Measurements from ENCODE around the gene MAN1B1. TPM values are rescaled to one million over a fixed set of nuclear protein-coding genes. Genes with fewer than 3 reads are reported as not detected.
A peak's percentile ranks its signal among the peaks of the same experiment; 100 is the strongest.

The MAN1B1 gene
- total RNA-seq, 2 experiments from 2014 or later = 18.7 to 18.9 TPM

DNA sequence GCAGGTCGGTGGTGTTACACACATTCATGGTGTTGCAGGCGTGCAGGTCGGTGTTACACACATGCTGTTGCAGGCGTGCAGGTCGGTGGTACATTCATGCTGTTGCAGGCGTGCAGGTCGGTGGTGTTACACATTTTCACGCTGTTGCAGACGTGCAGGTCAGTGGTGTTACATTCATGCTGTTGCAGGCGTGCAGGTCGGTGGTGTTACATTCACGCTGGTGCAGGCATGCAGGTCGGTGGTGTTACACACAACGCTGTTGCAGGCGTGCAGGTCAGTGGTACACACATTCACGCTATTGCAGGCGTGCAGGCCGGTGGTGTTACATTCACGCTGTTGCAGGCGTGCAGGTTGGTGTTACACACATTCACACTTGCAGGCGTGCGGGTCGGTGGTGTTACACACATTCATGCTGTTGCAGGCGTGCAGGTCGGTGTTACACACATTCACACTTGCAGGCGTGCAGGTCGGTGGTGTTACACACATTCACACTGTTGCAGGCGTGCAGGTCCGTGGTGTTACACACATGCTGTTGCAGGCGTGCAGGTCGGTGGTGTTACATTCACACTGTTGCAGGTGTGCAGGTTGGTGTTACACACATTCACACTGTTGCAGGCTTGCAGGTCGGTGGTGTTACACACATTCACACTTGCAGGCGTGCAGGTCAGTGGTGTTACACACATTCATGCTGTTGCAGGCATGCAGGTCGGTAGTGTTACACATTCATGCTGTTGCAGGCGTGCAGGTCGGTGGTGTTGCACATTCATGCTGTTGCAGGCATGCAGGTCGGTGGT is 16.6 kb downstream of the MAN1B1 start:
- H3K27ac Mint-ChIP-seq = no peak overlapping the region
- no peak for DNase-seq
- intact Hi-C loops (cut with micrococcal nuclease) = no loop called here
- CTCF ChIA-PET = interaction anchor here (0.6 to 1.6 kb wide), 2 partner anchors 8 to 790 kb away, joined by 3 to 8 read pairs; no protein-coding TSS in a partner anchor
- no peak overlapping the region for H3K4me3 Mint-ChIP-seq
- no peaks in the 10 kb centered on the region for H3K27me3 Mint-ChIP-seq (ENCODE audit: low read depth)
- no peaks in the 10 kb centered on the region for H3K4me1 Mint-ChIP-seq (ENCODE audit: low read depth)
- no peaks in the 10 kb centered on the region for H3K9me3 Mint-ChIP-seq
- peaks cover 6% of the 10 kb centered on the region for H3K36me3 Mint-ChIP-seq (ENCODE audit: low read depth)

DNA sequence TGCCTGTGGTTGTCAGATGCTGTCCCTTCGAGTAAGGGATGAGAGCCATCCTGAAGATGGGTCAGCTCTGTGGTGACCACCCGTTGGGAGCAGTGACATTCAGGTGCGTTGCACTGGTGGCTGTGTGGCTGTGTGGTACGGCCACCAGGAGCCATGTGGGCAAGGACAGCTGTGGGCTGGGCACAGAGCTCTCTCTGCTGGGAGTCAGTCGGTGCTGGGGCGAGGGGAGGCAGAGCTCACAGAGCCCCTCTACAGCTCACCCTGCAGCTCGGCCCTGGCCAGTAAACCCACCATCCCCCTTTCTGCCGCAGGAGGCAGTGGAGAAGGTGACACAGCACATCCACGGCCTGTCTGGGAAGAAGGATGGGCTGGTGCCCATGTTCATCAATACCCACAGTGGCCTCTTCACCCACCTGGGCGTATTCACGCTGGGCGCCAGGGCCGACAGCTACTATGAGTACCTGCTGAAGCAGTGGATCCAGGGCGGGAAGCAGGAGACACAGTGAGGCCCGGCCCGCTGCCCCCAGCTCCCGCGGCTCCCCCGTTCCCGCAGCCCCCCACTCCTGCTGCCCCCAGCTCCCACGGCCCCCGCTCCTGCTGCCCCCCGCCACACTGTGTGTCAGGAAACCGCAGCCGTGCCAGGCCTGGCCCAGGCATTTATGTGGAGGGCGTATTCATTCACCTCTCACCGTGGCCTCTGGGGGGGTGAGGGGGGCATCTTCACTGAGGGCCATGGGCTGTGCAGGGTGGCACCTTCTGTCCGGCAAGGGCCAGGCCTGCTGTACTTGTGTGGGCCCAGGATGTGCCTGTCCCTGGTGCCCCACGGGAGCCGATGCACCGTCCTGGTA is 19.3 kb downstream of the MAN1B1 start:
- Mint-ChIP-seq H3K4me3 (no peak overlapping the region), H3K9me3 (no peaks in the 10 kb centered on the region), H3K4me1 (ENCODE audit: low read depth) (no peaks in the 10 kb centered on the region), H3K27ac (no peak overlapping the region), H3K36me3 (ENCODE audit: low read depth) (peaks cover 3% of the 10 kb centered on the region), H3K27me3 (ENCODE audit: low read depth) (no peaks in the 10 kb centered on the region)
- intact Hi-C loops (cut with micrococcal nuclease) = no loop called here
- CTCF ChIA-PET = no interaction called here
- no peak for DNase-seq

DNA sequence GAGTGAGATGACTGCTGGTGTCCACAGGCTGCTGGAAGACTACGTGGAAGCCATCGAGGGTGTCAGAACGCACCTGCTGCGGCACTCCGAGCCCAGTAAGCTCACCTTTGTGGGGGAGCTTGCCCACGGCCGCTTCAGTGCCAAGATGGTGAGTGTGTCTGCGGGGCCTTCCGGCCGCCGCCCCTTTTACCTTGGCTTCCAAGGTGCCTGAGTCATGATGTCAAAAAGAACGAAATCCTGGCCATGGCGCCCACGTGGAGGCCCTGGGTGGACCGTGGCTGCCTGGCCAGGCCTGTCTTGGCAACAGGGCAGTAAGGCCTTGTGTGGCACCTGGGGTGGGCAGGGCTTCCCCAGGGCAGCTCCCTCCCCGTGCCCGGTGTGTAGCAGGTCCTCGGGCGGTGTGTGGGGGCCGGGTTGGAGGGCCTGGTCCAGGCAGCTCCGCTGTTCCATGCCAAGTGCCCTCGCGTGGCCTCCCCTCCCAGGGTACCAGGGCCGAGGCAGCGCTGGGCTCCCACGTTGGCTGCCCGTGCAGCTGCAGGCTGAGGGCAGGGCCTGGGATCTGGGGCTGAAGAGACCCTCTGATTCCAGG is 20.0 kb downstream of the MAN1B1 start:
- Mint-ChIP-seq H3K27me3 (ENCODE audit: low read depth) (no peaks in the 10 kb centered on the region), H3K9me3 (no peaks in the 10 kb centered on the region), H3K4me1 (ENCODE audit: low read depth) (no peaks in the 10 kb centered on the region), H3K4me3 (no peak overlapping the region), H3K36me3 (ENCODE audit: low read depth) (peaks cover 3% of the 10 kb centered on the region), H3K27ac (no peak overlapping the region)
- no peak for DNase-seq
- CTCF ChIA-PET = no interaction called here
- intact Hi-C loops (cut with micrococcal nuclease) = no loop called here

DNA sequence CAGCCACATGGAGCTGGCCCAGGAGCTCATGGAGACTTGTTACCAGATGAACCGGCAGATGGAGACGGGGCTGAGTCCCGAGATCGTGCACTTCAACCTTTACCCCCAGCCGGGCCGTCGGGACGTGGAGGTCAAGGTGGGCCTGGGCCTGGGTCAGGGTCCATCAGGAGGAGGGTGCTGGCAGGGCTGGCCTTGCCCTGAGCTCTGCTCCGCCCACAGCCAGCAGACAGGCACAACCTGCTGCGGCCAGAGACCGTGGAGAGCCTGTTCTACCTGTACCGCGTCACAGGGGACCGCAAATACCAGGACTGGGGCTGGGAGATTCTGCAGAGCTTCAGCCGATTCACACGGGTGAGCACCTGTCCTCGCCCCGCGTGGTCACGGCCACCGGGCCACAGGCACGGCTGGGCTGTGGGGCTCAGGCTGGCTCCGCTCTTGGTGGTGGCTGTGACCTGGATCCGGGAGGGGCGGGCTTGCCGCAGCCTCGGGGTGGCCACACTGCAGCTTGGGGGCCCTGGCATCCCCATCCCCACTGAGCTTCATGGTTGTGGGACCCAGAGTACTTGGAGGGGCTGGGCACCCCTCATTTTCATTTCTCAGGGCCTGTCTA is 20.6 kb downstream of the MAN1B1 start:
- H3K27me3 Mint-ChIP-seq (ENCODE audit: low read depth) = no peaks in the 10 kb centered on the region
- intact Hi-C loops (cut with micrococcal nuclease) = no loop called here
- peaks cover 3% of the 10 kb centered on the region for H3K36me3 Mint-ChIP-seq (ENCODE audit: low read depth)
- H3K9me3 Mint-ChIP-seq = no peaks in the 10 kb centered on the region
- CTCF ChIA-PET = no interaction called here
- no peak for DNase-seq
- no peak overlapping the region for H3K4me3 Mint-ChIP-seq
- H3K27ac Mint-ChIP-seq = no peak overlapping the region
- H3K4me1 Mint-ChIP-seq (ENCODE audit: low read depth) = no peaks in the 10 kb centered on the region

DNA sequence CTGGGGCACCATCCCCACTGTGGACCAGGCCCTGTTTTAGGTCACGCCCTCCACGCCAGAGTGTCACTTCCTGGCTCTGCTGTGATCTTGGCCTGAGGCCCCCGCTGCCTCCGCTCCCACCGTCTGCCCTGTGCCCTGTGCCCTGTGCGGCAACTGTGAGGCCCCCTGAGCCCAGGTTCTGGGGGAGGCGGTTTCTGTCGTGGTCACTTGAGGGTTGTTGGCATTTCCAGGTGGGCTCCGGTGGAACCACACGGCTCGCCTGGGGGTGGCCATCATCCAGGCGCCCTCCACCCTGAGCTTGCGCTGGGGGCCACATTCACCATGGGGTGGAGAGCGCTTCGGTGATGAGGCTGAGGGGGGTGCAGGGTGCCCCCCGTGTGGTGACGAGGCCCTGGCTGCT is 21.2 kb downstream of the MAN1B1 start:
- CTCF ChIA-PET = no interaction called here

DNA sequence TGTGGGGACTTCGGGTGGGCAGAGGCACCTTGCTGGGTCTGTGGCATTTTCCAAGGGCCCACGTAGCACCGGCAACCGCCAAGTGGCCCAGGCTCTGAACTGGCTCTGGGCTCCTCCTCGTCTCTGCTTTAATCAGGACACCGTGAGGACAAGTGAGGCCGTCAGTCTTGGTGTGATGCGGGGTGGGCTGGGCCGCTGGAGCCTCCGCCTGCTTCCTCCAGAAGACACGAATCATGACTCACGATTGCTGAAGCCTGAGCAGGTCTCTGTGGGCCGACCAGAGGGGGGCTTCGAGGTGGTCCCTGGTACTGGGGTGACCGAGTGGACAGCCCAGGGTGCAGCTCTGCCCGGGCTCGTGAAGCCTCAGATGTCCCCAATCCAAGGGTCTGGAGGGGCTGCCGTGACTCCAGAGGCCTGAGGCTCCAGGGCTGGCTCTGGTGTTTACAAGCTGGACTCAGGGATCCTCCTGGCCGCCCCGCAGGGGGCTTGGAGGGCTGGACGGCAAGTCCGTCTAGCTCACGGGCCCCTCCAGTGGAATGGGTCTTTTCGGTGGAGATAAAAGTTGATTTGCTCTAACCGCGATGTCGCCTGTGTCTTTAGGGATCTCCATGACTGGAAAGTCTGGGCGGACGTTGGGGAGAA is 21.9 kb downstream of the MAN1B1 start:
- Mint-ChIP-seq H3K4me1 (ENCODE audit: low read depth) (peaks cover 7% of the 10 kb centered on the region), H3K36me3 (ENCODE audit: low read depth) (peaks cover 6% of the 10 kb centered on the region), H3K4me3 (no peak overlapping the region), H3K9me3 (no peaks in the 10 kb centered on the region), H3K27me3 (ENCODE audit: low read depth) (no peaks in the 10 kb centered on the region), H3K27ac (no peak overlapping the region)
- intact Hi-C loops (cut with micrococcal nuclease) = no loop called here
- CTCF ChIA-PET = interaction anchor here (0.6 to 0.9 kb wide), 2 partner anchors 18 to 62 kb away, joined by 3 read pairs; no protein-coding TSS in a partner anchor
- DNase-seq = no peak

More for the DNA sequence above, 21.2 kb downstream of the MAN1B1 start:
- peaks cover 2% of the 10 kb centered on the region for H3K4me1 Mint-ChIP-seq (ENCODE audit: low read depth)
- no peak overlapping the region for H3K27ac Mint-ChIP-seq
- intact Hi-C loops (cut with micrococcal nuclease) = no loop called here
- DNase-seq = no peak
- H3K9me3 Mint-ChIP-seq = no peaks in the 10 kb centered on the region
- H3K4me3 Mint-ChIP-seq = no peak overlapping the region
- peaks cover 4% of the 10 kb centered on the region for H3K36me3 Mint-ChIP-seq (ENCODE audit: low read depth)
- no peaks in the 10 kb centered on the region for H3K27me3 Mint-ChIP-seq (ENCODE audit: low read depth)

DNA sequence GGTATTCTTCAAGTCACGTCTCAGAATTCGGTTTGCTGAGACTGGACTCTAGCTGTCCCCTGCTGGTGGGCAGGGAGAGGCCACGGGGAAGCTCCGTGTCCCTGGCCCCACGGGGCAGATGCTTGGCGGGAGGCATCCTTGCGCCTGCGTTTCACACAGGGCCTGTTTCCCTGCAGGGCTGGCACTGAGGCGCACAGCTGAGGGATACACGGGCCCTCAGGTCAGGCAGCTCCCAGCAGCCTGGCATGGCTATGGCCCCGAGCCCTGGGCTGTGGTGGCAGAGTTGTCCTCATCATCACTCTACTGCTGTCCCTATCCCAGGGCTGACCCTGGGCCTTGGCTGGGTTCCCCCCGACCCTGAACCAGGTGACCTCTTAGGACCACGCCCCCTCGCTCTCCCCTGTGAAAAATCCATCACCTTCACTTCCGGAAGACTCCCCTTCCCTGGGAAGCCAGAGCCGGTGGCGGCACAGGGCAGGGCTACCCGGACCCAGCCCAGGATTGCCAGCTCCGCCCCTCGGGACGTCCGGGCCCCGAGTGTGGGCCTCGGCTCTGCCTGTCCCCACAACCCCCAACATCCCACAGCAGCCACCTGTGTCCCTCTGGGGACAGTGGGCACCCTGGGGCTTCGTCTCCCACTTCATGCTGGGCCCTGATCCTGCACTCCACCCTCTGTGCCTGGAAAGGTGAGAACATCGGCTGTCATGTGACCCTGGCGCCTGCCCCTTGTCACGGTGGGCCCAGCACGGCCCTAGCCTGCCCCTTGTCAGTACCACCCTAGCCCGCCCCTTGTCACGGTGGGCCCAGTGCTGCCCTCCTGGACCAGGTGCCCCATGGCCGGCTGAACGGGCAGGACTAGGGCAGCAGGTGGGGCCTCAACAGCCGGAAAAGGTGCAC is 22.7 kb downstream of the MAN1B1 start:
- Mint-ChIP-seq H3K9me3 (no peaks in the 10 kb centered on the region), H3K27ac (no peak overlapping the region), H3K27me3 (ENCODE audit: low read depth) (no peaks in the 10 kb centered on the region), H3K4me3 (no peak overlapping the region), H3K4me1 (ENCODE audit: low read depth) (peaks cover 7% of the 10 kb centered on the region), H3K36me3 (ENCODE audit: low read depth) (peaks cover 6% of the 10 kb centered on the region)
- CTCF ChIA-PET = interaction anchor here (0.9 kb wide), 1 partner anchor 63 kb away, joined by 3 read pairs; no protein-coding TSS in a partner anchor
- no peak for DNase-seq
- intact Hi-C loops (cut with micrococcal nuclease) = no loop called here

DNA sequence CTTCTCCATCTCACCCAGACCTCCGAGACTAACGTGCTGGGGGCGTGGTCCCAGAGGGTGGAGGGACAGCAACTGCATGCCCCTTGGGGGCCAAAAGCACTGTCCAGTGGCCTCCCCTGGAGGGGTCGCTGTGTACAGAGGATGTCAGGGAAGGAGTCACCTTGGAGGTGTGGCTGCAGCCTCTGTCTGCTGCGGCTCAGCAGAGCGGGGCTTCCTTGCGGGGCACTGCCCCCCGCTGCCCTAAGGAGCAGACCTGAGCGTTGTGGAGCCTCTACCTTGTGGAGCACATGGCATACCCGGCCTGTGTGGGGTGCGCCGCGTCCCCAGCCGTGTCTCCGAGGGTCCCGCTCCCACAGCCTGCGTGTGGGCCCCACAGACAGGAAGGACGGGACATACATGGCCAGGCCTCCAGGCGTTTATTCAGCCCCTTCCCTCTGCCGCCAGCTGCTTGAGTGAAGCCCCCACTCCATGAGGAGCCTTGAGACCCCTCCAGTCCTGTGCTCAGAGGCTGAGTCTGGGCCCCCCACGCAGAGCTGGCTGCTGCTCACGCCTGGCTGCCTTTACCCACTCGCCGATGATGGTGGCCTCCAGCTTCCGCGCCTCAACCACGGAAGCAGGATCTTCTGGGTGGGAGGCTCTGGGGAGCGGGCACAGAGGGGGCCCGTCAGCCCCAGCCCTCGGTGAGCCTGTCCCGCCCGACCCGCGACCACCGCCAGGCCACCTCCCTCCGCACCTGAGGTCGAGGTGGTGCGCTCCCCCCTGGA is 23.5 kb downstream of the MAN1B1 start:
- peaks cover 6% of the 10 kb centered on the region for H3K36me3 Mint-ChIP-seq (ENCODE audit: low read depth)
- no peak for DNase-seq
- intact Hi-C loops (cut with micrococcal nuclease) = no loop called here
- H3K4me1 Mint-ChIP-seq (ENCODE audit: low read depth) = peaks cover 7% of the 10 kb centered on the region
- no peaks in the 10 kb centered on the region for H3K27me3 Mint-ChIP-seq (ENCODE audit: low read depth)
- H3K27ac Mint-ChIP-seq = no peak overlapping the region
- CTCF ChIA-PET = interaction anchor here (0.5 kb wide), 1 partner anchor 63 kb away, joined by 5 read pairs; no protein-coding TSS in a partner anchor
- H3K9me3 Mint-ChIP-seq = no peaks in the 10 kb centered on the region
- H3K4me3 Mint-ChIP-seq = no peak overlapping the region

DNA sequence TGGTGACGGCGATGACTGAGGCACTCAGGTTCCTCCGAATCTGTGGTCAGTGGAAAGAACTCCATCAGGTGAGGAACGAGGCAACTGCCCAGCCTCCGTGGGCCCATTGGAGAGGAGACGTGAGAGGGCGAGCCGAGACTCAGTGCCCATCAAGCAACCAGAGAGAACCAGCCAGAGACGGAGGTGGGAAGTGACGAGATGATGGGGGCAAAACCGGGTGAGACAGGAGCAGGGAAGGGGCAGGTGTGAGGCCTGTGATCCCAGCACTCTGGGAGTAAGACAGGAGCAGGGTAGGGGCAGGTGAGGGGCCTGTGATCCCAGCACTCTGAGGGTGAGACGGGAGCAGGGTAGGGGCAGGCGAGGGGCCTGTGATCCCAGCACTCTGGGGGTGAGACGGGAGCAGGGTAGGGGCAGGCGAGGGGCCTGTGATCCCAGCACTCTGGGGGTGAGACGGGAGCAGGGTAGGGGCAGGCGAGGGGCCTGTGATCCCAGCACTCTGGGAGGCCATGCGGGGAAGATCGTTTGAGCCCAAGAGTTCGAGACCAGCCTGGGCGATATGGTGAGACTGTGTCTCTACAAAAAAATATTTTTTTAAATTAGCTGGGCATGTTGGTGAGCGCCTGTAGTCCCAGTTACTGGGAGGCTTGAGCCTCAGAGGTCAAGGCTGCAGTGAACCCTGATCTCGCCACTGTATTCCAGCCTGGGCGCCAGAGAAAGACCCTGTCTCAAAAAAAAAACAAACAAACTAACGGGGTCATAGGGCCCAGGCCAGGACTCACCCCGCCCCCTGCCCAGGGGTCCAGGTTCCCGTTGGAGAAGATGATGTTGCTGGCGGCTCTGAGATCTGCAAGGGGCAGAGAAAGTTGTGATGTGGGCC is 24.4 kb downstream of the MAN1B1 start:
- Mint-ChIP-seq H3K27ac (peak overlapping the region; percentile 18), H3K4me1 (ENCODE audit: low read depth) (peaks cover 7% of the 10 kb centered on the region), H3K4me3 (no peak overlapping the region), H3K36me3 (ENCODE audit: low read depth) (peaks cover 6% of the 10 kb centered on the region), H3K9me3 (no peaks in the 10 kb centered on the region), H3K27me3 (ENCODE audit: low read depth) (no peaks in the 10 kb centered on the region)
- CTCF ChIA-PET = no interaction called here
- intact Hi-C loops (cut with micrococcal nuclease) = no loop called here
- no peak for DNase-seq
